Measurements from ENCODE around the gene PIANP.

The PIANP gene

GRCh38 chr12:6667559-6668210 is 32.9 kb downstream of the PIANP start:
- no peak for DNase-seq (ENCODE audit: low spot score)

DNA sequence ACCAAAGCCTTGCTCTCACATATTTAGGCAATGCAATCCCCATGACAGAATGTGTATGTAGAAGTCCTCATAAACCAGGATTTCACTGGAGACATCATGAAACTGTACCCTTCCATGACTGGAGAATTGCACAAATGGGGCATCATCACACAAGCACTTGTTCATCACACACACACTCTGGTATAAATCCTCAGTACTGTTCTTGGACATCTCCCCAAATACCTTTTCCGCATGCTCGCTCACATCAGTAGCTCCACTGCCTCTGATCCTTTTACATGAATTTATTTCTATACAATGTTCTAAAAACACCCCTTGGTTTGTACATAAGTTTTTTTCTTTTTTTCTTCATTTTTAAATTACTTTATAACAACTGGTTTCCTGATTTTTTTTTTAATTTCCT is 34.4 kb downstream of the PIANP start:
- DNase-seq (ENCODE audit: low spot score): no peak

DNA sequence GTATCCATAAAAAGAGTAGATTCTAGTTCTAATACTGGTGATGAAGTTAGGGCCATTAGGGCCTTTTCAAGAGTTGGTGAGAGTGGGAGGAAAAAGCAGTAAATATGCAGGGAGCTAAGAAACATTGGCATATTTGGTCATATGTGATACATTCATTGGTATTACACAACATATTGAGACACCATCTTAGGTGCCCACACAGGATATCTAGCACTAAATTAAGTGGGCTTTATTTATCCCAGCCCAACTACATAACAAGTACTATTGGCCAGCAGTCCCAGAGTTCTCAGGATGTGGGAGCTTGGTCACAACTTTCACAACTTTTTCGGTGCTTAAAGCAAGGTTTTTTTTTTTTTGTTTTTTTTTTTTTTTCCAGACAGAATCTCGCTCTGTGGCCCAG is 35.7 kb downstream of the PIANP start:
- DNase-seq (ENCODE audit: low spot score): no peak

DNA sequence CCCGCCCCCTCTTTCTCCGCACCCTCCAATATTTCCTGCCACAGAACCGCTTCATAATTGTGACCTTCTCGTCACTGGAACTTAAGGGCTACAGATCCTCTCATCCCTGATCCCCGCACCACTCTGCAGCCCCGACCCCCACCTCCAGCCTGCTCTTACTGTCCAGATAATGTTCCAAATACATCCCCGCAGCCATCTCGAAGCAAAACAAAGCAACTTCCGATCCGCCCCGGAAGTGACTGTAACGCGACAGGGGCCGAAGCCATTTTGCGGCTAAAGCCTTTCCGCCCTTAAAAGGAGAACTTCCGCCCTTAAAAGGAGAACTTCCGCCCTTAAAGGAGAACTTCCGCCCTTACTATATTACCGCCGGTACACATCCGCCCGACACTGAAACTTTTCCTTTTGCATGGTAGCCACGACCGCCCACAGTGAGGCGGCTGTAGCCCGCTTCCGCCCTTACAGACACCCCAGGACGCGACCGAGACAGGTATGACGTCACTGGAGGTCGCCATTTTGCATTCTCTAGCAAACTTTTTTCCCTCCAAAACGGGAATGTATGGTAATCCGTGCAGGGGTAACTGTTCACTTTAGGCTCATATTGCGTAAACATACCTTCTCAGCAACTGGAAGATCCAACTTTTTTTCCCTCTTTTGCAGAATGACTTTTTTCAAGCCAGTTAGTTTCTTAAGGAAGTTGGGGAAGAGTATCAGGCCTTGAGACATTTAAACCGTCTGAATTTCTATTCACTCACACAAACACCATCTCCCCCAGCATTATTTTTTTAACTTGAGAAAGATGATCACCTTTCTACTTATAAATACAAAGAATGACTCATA is 37.5 kb downstream of the PIANP start, which contains the start of gene ING4:
TSS of gene ING4 (minus strand) at position 214 of the 837 bp plus-strand sequence. CDS start at position 196, 18 bp downstream.
- peak; percentile 100 for DNase-seq (ENCODE audit: low spot score)

DNA sequence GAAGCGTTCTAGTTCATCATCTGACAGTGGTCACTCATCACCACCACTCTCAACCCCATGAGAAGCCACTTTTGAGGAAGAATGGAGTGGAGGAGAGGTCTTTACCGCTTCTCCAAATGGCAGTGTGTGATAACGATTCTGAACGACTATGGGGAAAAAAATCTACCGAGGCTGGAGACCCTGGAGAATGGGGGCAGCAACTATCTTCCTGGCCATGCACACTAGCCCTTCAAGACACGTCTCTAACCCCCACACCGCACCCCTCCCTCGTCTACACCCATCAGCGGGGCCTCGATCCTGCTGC is 38.1 kb downstream of the PIANP start:
- no peak for DNase-seq (ENCODE audit: low spot score)

DNA sequence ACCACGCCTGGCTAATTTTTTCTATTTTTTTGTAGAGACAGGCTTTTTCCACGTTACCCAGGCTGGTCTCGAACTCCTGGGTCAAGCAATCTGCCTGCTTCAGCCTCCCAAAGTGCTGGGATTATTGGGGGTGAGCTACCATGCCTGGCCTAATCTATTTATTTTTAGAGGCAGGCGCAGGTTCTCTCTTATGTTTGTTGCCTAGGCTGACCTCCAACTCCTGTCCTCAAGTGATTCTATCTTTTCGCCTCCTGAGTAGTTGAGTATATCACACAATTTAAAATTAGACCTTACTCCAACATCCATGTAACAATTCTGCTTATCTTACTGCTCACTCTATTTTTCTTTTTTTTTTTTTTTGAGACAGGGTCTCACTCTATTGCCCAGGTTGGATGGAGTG is 46.6 kb downstream of the PIANP start:
- DNase-seq (ENCODE audit: low spot score): no peak

DNA sequence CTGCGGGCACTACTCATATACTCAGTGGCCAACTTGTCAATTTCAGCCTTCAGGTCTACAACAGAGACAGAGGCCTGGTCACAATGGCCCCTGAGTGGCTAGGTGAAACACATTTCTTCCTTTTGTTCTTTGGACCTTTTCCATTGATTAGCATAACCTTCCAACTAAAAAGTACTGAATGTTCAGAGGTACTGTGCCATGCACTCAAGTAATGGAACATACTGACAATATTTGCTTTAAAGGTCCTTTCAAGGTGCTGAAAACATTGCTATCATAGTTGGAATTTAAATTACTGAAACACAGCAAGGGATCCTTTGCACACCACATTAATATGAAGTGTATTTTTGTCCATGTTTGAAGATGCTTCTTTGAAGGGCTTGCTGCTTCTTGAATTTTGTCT is 47.3 kb downstream of the PIANP start:
- no peak for DNase-seq (ENCODE audit: low spot score)

- no peak for DNase-seq (ENCODE audit: low spot score)
These were observed 48.2 kb downstream of the PIANP start for GRCh38 chr12:6652391-6652790.

DNA sequence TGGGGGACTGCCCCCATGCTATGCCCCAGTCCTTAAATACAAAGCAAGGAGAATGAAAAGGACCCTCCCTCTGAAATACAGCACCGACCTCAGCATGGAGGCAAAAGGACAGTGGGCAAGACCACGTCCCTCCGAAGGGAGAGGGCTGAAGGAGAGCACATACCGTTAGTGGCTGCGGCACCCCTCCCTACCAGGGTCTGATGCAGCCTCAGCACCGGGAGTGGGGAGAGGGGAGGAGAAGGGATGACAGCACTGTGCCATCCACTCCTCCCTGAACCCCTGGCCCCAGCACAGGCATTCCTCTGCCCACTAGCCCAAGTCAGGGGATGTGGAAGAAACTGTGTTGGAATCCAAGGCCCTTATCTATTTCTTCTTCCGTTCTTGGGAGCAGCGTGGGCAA is 49.8 kb downstream of the PIANP start:
- no peak for DNase-seq (ENCODE audit: low spot score)

DNA sequence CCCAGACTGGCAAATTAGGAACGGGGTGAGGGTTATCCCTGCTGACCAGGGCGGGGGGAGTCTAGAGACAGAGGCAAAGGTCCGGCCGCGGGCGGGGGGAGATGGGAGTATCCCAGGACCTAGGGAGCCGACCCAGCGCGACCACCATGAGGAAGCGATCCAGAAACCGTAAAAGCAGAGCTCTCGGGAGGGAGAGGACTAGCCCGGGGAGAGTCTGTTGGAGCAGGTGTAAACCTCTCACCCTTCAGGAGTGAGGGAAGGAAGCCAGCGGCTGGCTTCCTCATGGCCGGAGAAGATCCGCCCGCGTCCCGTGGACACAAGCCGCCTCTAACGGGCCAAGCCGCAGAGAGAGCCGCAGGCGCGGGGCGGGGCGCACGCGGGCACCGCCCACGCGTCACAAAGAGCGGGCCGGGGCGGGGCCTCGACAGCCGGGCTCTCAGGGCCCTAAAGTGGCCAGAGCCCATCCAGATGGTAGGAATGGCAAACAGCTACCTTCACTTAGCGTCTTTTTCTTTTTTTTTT is 53.5 kb downstream of the PIANP start, which contains the start of gene ACRBP:
TSS of gene ACRBP (minus strand) at position 350 of the 522 bp plus-strand sequence. CDS start at position 284, 66 bp downstream.
- DNase-seq (ENCODE audit: low spot score): peak; percentile 78

GRCh38 chr12:6646276-6647082 is 54.1 kb downstream of the PIANP start:
- no peak for DNase-seq (ENCODE audit: low spot score)

- peak; percentile 57 for DNase-seq (ENCODE audit: low spot score)
These were observed 55.7 kb downstream of the PIANP start for GRCh38 chr12:6644903-6645302.

GRCh38 chr12:6644257-6644596 is 56.4 kb downstream of the PIANP start:
- peak; percentile 78 for DNase-seq (ENCODE audit: low spot score)
